Measurements from ENCODE around the gene ATP2B1.

The ATP2B1 gene

DNA sequence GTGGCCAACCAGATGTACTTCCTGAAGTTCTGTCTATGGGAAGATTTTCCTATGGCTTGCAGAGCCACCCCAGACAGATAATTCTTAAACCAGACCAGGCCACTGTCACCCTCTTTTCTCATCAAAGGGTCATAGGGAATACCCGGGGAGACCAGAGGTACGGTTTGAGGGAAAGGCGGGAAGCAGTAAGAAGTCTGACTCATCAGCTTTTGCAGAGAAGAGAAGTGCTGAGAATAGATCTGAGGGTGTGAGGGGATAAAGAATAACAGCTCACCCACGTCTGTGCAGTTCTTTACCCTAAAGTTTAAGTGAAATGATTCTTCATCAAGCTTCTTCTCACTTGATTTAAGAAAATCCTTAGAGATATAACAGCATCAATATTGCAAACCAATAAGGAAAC, 161.5 kb downstream of the ATP2B1 start:
- no peaks in the 10 kb centered on the region for H3K9me3 ChIP-seq (ENCODE audit: insufficient read depth, low read depth, low read length)
- no peaks in the 10 kb centered on the region for H3K27me3 ChIP-seq (ENCODE audit: insufficient read depth, low read length, poor library complexity, severe bottlenecking)
- H3K4me2 ChIP-seq (ENCODE audit: low read depth, low read length, poor library complexity, severe bottlenecking), result no peak overlapping the region
- no peak overlapping the region for H3K9ac ChIP-seq (ENCODE audit: low read depth, low read length, poor library complexity, severe bottlenecking)
- H3K9me2 ChIP-seq (replicated peaks; ENCODE audit: low read depth, low read length), result no peaks in the 10 kb centered on the region
- no peaks in the 10 kb centered on the region for H3F3A ChIP-seq (ENCODE audit: low read depth)
- no peaks in the 10 kb centered on the region for H3K4me1 ChIP-seq (ENCODE audit: insufficient read depth, low read length, poor library complexity, severe bottlenecking)
- no peaks in the 10 kb centered on the region for H3K36me3 ChIP-seq (ENCODE audit: insufficient read depth, low read length)
- no peaks in the 10 kb centered on the region for H3K79me2 ChIP-seq (ENCODE audit: insufficient read depth, low read length)
- H4K20me1 ChIP-seq (ENCODE audit: insufficient read depth, low read length, poor library complexity, severe bottlenecking), result no peaks in the 10 kb centered on the region
- TF ChIP-seq, protein P1, sequence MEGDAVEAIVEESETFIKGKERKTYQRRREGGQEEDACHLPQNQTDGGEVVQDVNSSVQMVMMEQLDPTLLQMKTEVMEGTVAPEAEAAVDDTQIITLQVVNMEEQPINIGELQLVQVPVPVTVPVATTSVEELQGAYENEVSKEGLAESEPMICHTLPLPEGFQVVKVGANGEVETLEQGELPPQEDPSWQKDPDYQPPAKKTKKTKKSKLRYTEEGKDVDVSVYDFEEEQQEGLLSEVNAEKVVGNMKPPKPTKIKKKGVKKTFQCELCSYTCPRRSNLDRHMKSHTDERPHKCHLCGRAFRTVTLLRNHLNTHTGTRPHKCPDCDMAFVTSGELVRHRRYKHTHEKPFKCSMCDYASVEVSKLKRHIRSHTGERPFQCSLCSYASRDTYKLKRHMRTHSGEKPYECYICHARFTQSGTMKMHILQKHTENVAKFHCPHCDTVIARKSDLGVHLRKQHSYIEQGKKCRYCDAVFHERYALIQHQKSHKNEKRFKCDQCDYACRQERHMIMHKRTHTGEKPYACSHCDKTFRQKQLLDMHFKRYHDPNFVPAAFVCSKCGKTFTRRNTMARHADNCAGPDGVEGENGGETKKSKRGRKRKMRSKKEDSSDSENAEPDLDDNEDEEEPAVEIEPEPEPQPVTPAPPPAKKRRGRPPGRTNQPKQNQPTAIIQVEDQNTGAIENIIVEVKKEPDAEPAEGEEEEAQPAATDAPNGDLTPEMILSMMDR (conservative IDR thresholded peaks at IDR 0.05; ENCODE audit: low read length), result no peak
- TF ChIP-seq EZH2phosphoT487 (IDR thresholded peaks at IDR 0.05; ENCODE audit: borderline replicate concordance), result no peak
- H3K4me3 ChIP-seq (ENCODE audit: low read length, poor library complexity, severe bottlenecking), result no peak overlapping the region
- H2AFZ ChIP-seq (ENCODE audit: low read length), result no peak overlapping the region

DNA sequence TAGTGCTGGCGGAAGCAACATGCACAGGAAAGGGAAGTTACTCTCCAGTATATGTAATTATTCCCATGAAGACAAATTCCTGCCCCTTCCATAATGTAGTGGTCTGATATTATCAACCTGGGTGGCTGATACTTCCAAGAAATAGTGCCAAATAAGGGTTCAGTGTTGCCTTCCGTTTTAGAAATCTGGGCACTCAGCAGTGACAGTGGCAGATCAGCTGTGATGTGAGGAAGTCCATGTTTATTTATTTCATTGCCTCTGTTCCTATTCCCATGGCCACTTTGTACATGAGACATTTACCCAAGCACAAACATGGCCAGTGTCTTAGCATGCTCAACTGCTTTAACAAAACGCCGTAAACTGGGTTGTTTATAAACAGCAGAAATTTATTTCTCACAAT, 162.5 kb downstream of the ATP2B1 start:
- Histone ChIP-seq H3K27me3 (ENCODE audit: insufficient read depth, low read length, poor library complexity, severe bottlenecking) (no peaks in the 10 kb centered on the region), H2AFZ (ENCODE audit: low read length) (no peak overlapping the region), H4K20me1 (ENCODE audit: insufficient read depth, low read length, poor library complexity, severe bottlenecking) (no peaks in the 10 kb centered on the region), H3K36me3 (ENCODE audit: insufficient read depth, low read length) (no peaks in the 10 kb centered on the region), H3K4me1 (ENCODE audit: insufficient read depth, low read length, poor library complexity, severe bottlenecking) (no peaks in the 10 kb centered on the region), H3F3A (ENCODE audit: low read depth) (no peaks in the 10 kb centered on the region), H3K9ac (ENCODE audit: low read depth, low read length, poor library complexity, severe bottlenecking) (no peak overlapping the region), H3K9me3 (ENCODE audit: insufficient read depth, low read depth, low read length) (no peaks in the 10 kb centered on the region), H3K4me2 (ENCODE audit: low read depth, low read length, poor library complexity, severe bottlenecking) (no peak overlapping the region), H3K4me3 (ENCODE audit: low read length, poor library complexity, severe bottlenecking) (no peak overlapping the region), H3K9me2 (replicated peaks; ENCODE audit: low read depth, low read length) (no peaks in the 10 kb centered on the region), H3K79me2 (ENCODE audit: insufficient read depth, low read length) (no peaks in the 10 kb centered on the region)
- TF ChIP-seq, protein P1 (conservative IDR thresholded peaks at IDR 0.05; ENCODE audit: low read length), result no peak
- TF ChIP-seq EZH2phosphoT487 (IDR thresholded peaks at IDR 0.05; ENCODE audit: borderline replicate concordance), result no peak

DNA sequence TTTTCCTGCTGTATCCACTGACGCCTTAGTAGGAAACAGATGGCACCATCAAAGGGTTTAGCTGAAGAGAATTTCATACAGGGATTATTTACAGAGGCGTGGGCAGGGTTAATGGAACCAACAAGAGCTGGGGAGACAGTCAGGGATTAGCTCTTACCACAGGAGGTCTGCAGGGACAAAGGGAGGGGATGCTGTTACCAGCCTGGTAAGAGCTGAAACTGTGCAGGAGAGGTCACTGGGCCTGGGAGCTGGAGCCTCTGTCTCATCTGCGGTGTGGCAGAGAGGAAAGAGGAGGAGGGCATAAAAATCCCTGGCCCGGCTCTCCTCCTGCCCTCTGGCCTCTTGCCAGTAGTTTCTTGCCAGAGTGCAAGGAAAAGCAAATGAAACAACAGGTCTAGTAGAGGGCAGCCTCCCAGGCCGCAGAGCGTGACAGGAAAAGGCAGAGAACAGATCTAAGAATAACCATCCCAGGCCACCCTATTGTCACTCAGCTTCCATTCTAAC, 163.9 kb downstream of the ATP2B1 start:
- TF ChIP-seq, protein P1 (conservative IDR thresholded peaks at IDR 0.05; ENCODE audit: low read length), result no peak
- no peak for TF ChIP-seq EZH2phosphoT487 (IDR thresholded peaks at IDR 0.05; ENCODE audit: borderline replicate concordance)
- H3K4me2 ChIP-seq (ENCODE audit: low read depth, low read length, poor library complexity, severe bottlenecking), result no peak overlapping the region

More for the DNA sequence above, 163.9 kb downstream of the ATP2B1 start:
- Histone ChIP-seq H2AFZ (ENCODE audit: low read length) (no peak overlapping the region), H3K9ac (ENCODE audit: low read depth, low read length, poor library complexity, severe bottlenecking) (no peak overlapping the region), H3K79me2 (ENCODE audit: insufficient read depth, low read length) (no peaks in the 10 kb centered on the region), H3K9me2 (replicated peaks; ENCODE audit: low read depth, low read length) (no peaks in the 10 kb centered on the region), H3F3A (ENCODE audit: low read depth) (no peaks in the 10 kb centered on the region), H3K4me3 (ENCODE audit: low read length, poor library complexity, severe bottlenecking) (no peak overlapping the region), H3K9me3 (ENCODE audit: insufficient read depth, low read depth, low read length) (no peaks in the 10 kb centered on the region), H3K4me1 (ENCODE audit: insufficient read depth, low read length, poor library complexity, severe bottlenecking) (no peaks in the 10 kb centered on the region), H3K27me3 (ENCODE audit: insufficient read depth, low read length, poor library complexity, severe bottlenecking) (no peaks in the 10 kb centered on the region), H3K36me3 (ENCODE audit: insufficient read depth, low read length) (no peaks in the 10 kb centered on the region), H4K20me1 (ENCODE audit: insufficient read depth, low read length, poor library complexity, severe bottlenecking) (no peaks in the 10 kb centered on the region)
